ENCODE data around the gene FAM163A. TPM values are rescaled to one million over a fixed set of nuclear protein-coding genes. Genes with fewer than 3 reads are reported as not detected.

The FAM163A gene
- total and polyA plus RNA-seq, 2 donors, result 3.2 to 10.4 TPM

- no peaks in the 10 kb centered on the region for H3K36me3 ChIP-seq (ENCODE audit: control insufficient read depth in 2 of 2, insufficient read depth in 2 of 2, low read length in 1 of 2)
- H3K4me3 ChIP-seq (ENCODE audit: low read length in 2 of 2), result no peak overlapping the region
- no peaks in the 10 kb centered on the region for H3K27me3 ChIP-seq (ENCODE audit: control insufficient read depth in 2 of 2, insufficient read depth in 1 of 2, low read length in 1 of 2)
- WGBS, result 88% methylated on average over 8 of the region's 8 CpGs
- no peaks in the 10 kb centered on the region for H3K9me3 ChIP-seq (ENCODE audit: control insufficient read depth in 2 of 2, insufficient read depth in 1 of 2, low read length in 1 of 2)
- no peak overlapping the region for H3K27ac ChIP-seq (ENCODE audit: low read depth in 1 of 2, low read length in 1 of 2)
- no peaks in the 10 kb centered on the region for H3K4me1 ChIP-seq (ENCODE audit: control insufficient read depth in 2 of 2, insufficient read depth in 2 of 2, low read length in 2 of 2)
- no peak for DNase-seq (ENCODE audit: low read depth in 6 of 9, low spot score in 9 of 9)
Observed at GRCh38 chr1:179761296-179761695, 18.2 kb downstream of the FAM163A start.

DNA sequence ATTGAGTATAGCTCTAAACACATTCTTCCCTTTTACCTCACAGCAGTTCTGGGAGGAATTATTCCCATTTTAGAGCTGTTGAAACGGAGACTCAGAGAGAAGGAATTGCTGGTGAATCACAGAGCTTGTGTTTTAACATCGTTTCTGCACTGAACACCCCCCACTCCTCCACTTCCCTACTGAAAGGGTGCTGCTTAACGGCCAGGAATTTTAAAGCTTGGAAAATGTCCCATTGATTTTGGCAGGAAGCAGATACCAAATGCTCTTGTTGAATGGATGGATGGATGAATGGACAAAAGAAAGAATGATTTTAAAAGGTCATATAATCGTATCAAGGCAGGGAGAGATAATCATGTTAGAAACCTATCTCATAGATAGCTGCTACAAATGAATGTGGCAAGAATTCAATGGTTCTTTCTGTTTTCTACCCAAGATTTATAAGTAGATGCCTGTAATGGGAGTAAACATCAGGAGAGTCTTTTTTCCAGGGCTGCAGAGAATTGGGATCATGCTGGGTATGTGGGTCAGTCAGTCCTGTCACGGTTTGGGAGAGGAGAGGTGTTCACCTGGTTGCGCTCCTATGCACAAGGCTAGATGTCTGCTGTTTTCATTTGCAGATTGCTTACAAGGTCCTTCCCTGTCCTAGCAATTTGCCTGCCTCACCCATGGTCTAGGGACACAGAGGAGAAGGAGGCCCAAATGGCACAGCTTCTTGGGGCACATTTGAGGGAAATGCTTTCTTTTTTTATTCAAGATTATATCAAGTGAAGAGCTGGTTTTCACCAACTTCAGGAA lies 19.0 kb downstream of the FAM163A start:
- DNase-seq (ENCODE audit: low read depth in 6 of 9, low spot score in 9 of 9), result no peak

DNA sequence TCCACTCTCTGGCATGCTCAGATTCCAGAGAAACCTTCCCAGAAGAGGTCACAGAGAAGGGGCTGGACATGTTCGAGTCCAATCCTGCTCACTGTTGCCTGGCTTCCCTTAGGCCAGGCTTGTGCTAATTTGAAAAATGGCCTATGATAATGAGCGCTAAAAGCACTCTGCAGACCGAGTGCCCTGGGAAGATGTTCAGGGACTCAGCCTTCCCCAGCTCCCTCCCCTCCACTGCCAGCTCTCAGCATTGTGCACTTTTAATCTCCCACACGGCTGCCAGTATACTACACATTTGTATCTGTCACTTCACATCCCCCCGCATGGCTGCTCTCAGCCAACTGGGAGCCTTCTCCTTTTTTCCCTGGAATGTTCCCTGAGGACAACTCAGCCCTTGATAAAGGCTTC lies 24.1 kb downstream of the FAM163A start:
- WGBS, result 95% methylated on average over 5 of the region's 5 CpGs
- no peaks in the 10 kb centered on the region for H3K36me3 ChIP-seq (ENCODE audit: control insufficient read depth in 2 of 2, insufficient read depth in 2 of 2, low read length in 1 of 2)
- DNase-seq (ENCODE audit: low read depth in 6 of 9, low spot score in 9 of 9), result no peak

More for the DNA sequence above, 19.0 kb downstream of the FAM163A start:
- Histone ChIP-seq H3K9me3 (ENCODE audit: control insufficient read depth in 2 of 2, insufficient read depth in 1 of 2, low read length in 1 of 2) (no peaks in the 10 kb centered on the region), H3K36me3 (ENCODE audit: control insufficient read depth in 2 of 2, insufficient read depth in 2 of 2, low read length in 1 of 2) (no peaks in the 10 kb centered on the region), H3K4me3 (ENCODE audit: low read length in 2 of 2) (no peak overlapping the region), H3K27me3 (ENCODE audit: control insufficient read depth in 2 of 2, insufficient read depth in 1 of 2, low read length in 1 of 2) (no peaks in the 10 kb centered on the region), H3K4me1 (ENCODE audit: control insufficient read depth in 2 of 2, insufficient read depth in 2 of 2, low read length in 2 of 2) (no peaks in the 10 kb centered on the region), H3K27ac (ENCODE audit: low read depth in 1 of 2, low read length in 1 of 2) (no peak overlapping the region)
- WGBS, result 84% methylated on average over 6 of the region's 6 CpGs

DNA sequence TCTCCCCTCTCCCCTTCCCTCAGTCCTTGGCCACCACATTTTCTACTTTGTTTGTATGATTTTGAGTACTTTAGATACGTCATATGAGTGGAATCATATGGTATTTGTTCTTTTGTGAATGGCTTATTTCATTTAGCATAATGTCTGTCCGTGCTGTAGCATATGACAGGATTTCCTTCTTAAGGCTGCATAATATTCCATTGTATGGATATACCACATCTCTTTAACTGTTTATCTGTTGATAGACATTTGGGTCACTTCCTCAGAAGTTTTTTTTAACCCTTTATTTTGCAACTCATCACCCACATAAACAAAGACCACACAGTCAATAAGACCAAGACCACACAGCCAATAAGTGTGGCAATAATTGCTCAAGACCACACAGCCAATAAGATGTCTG lies 24.9 kb downstream of the FAM163A start:
- H3K4me1 ChIP-seq (ENCODE audit: control insufficient read depth in 2 of 2, insufficient read depth in 2 of 2, low read length in 2 of 2), result no peaks in the 10 kb centered on the region
- H3K9me3 ChIP-seq (ENCODE audit: control insufficient read depth in 2 of 2, insufficient read depth in 1 of 2, low read length in 1 of 2), result no peaks in the 10 kb centered on the region
- 93% methylated on average over 2 of the region's 2 CpGs for WGBS
- no peaks in the 10 kb centered on the region for H3K36me3 ChIP-seq (ENCODE audit: control insufficient read depth in 2 of 2, insufficient read depth in 2 of 2, low read length in 1 of 2)
- no peak overlapping the region for H3K4me3 ChIP-seq (ENCODE audit: low read length in 2 of 2)
- no peaks in the 10 kb centered on the region for H3K27me3 ChIP-seq (ENCODE audit: control insufficient read depth in 2 of 2, insufficient read depth in 1 of 2, low read length in 1 of 2)
- no peak for DNase-seq (ENCODE audit: low read depth in 6 of 9, low spot score in 9 of 9)
- no peak overlapping the region for H3K27ac ChIP-seq (ENCODE audit: low read depth in 1 of 2, low read length in 1 of 2)

More for the DNA sequence above, 24.1 kb downstream of the FAM163A start:
- H3K27ac ChIP-seq (ENCODE audit: low read depth in 1 of 2, low read length in 1 of 2), result no peak overlapping the region
- no peaks in the 10 kb centered on the region for H3K4me1 ChIP-seq (ENCODE audit: control insufficient read depth in 2 of 2, insufficient read depth in 2 of 2, low read length in 2 of 2)
- no peaks in the 10 kb centered on the region for H3K27me3 ChIP-seq (ENCODE audit: control insufficient read depth in 2 of 2, insufficient read depth in 1 of 2, low read length in 1 of 2)
- H3K9me3 ChIP-seq (ENCODE audit: control insufficient read depth in 2 of 2, insufficient read depth in 1 of 2, low read length in 1 of 2), result no peaks in the 10 kb centered on the region
- H3K4me3 ChIP-seq (ENCODE audit: low read length in 2 of 2), result no peak overlapping the region

DNA sequence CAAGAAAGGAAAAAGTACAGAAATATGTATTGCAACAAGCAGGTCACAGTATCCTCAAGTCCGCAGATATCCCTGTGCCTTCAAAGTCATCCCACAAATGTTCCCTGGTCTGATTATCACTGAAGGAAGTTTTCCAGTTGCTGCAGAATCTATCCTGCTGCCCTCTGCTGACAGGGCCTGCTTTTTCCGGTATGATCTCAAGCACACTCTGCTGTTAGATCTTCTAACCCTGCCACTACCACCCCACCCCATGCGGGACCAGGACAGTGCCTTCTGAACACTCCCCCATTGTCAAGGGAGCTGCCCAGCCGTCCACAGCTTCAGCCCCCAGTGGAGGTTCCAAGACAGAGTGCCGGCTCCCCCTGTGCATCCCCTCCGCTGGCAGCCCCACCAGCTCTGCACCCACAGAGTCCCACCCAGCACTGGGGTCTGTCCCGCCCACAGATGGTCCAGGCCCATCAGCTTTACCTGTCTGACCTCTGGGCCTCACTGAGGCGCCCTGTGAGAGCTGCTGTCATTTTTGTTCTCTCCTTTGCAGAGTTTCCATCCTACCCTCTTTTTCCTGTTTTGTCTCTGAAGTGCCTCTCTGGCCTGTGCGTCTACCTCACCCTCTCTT lies 27.9 kb downstream of the FAM163A start:
- 93% methylated on average over 9 of the region's 9 CpGs for WGBS
- no peak for DNase-seq (ENCODE audit: low read depth in 6 of 9, low spot score in 9 of 9)
- Histone ChIP-seq H3K36me3 (ENCODE audit: control insufficient read depth in 2 of 2, insufficient read depth in 2 of 2, low read length in 1 of 2) (no peaks in the 10 kb centered on the region), H3K27me3 (ENCODE audit: control insufficient read depth in 2 of 2, insufficient read depth in 1 of 2, low read length in 1 of 2) (no peaks in the 10 kb centered on the region), H3K27ac (ENCODE audit: low read depth in 1 of 2, low read length in 1 of 2) (no peak overlapping the region), H3K4me1 (ENCODE audit: control insufficient read depth in 2 of 2, insufficient read depth in 2 of 2, low read length in 2 of 2) (no peaks in the 10 kb centered on the region), H3K9me3 (ENCODE audit: control insufficient read depth in 2 of 2, insufficient read depth in 1 of 2, low read length in 1 of 2) (no peaks in the 10 kb centered on the region), H3K4me3 (ENCODE audit: low read length in 2 of 2) (no peak overlapping the region)

- Histone ChIP-seq H3K4me1 (ENCODE audit: control insufficient read depth in 2 of 2, insufficient read depth in 2 of 2, low read length in 2 of 2) (no peaks in the 10 kb centered on the region), H3K27me3 (ENCODE audit: control insufficient read depth in 2 of 2, insufficient read depth in 1 of 2, low read length in 1 of 2) (no peaks in the 10 kb centered on the region), H3K4me3 (ENCODE audit: low read length in 2 of 2) (no peak overlapping the region), H3K36me3 (ENCODE audit: control insufficient read depth in 2 of 2, insufficient read depth in 2 of 2, low read length in 1 of 2) (no peaks in the 10 kb centered on the region), H3K27ac (ENCODE audit: low read depth in 1 of 2, low read length in 1 of 2) (no peak overlapping the region), H3K9me3 (ENCODE audit: control insufficient read depth in 2 of 2, insufficient read depth in 1 of 2, low read length in 1 of 2) (no peaks in the 10 kb centered on the region)
- 99% methylated on average over 4 of the region's 4 CpGs for WGBS
- DNase-seq (ENCODE audit: low read depth in 6 of 9, low spot score in 9 of 9), result no peak
Observed at GRCh38 chr1:179773264-179773663, 30.2 kb downstream of the FAM163A start.

DNA sequence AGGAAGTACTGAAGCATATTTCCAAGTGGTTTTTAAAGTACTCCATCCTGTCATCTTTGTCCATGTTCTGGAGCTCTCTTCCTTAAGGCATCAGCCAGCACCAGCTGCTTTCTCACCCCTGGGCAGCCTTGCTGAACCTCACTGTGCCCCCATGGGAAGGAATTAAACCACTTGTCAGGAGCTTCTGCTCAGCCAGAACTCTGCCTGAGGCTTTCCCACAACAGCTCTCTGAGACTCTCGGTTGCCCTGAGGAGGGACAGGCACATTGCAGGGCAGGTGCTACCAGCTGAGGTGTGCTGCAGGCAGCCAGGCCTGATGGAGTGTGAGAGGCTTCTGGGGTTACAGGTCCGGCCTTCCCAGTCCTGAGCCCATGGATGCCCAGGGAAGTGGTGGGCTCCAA lies 30.9 kb downstream of the FAM163A start:
- Histone ChIP-seq H3K36me3 (ENCODE audit: control insufficient read depth in 2 of 2, insufficient read depth in 2 of 2, low read length in 1 of 2) (no peaks in the 10 kb centered on the region), H3K27ac (ENCODE audit: low read depth in 1 of 2, low read length in 1 of 2) (no peak overlapping the region), H3K27me3 (ENCODE audit: control insufficient read depth in 2 of 2, insufficient read depth in 1 of 2, low read length in 1 of 2) (no peaks in the 10 kb centered on the region), H3K4me1 (ENCODE audit: control insufficient read depth in 2 of 2, insufficient read depth in 2 of 2, low read length in 2 of 2) (no peaks in the 10 kb centered on the region), H3K9me3 (ENCODE audit: control insufficient read depth in 2 of 2, insufficient read depth in 1 of 2, low read length in 1 of 2) (no peaks in the 10 kb centered on the region), H3K4me3 (ENCODE audit: low read length in 2 of 2) (no peak overlapping the region)
- WGBS, result 98% methylated on average over 2 of the region's 2 CpGs
- DNase-seq (ENCODE audit: low read depth in 6 of 9, low spot score in 9 of 9), result no peak

DNA sequence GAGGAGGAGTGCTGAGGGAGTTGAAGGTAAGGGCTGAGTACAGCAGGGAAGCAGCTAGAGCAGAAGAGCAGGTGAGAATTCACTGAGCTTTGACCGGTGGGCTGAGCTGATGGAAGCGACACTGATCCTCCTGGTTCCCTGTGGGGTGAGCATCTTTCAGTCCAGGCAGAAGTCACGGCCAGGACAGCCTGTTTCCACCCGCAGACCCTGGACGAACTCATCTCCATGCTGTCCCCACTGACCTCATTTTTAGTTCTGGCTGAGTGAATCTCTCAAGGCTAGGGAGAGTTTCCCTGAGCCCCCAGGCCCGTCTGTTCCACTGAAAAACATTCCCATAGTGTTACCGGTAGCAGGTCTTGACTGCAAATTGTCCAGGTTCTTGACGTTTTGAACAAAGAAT lies 31.5 kb downstream of the FAM163A start:
- Histone ChIP-seq H3K27me3 (ENCODE audit: control insufficient read depth in 2 of 2, insufficient read depth in 1 of 2, low read length in 1 of 2) (no peaks in the 10 kb centered on the region), H3K36me3 (ENCODE audit: control insufficient read depth in 2 of 2, insufficient read depth in 2 of 2, low read length in 1 of 2) (no peaks in the 10 kb centered on the region), H3K4me3 (ENCODE audit: low read length in 2 of 2) (no peak overlapping the region), H3K4me1 (ENCODE audit: control insufficient read depth in 2 of 2, insufficient read depth in 2 of 2, low read length in 2 of 2) (no peaks in the 10 kb centered on the region), H3K27ac (ENCODE audit: low read depth in 1 of 2, low read length in 1 of 2) (no peak overlapping the region), H3K9me3 (ENCODE audit: control insufficient read depth in 2 of 2, insufficient read depth in 1 of 2, low read length in 1 of 2) (no peaks in the 10 kb centered on the region)
- 86% methylated on average over 8 of the region's 8 CpGs for WGBS
- DNase-seq (ENCODE audit: low read depth in 6 of 9, low spot score in 9 of 9), result no peak

GRCh38 chr1:179775009-179775408 lies 31.9 kb downstream of the FAM163A start:
- no peak overlapping the region for H3K27ac ChIP-seq (ENCODE audit: low read depth in 1 of 2, low read length in 1 of 2)
- WGBS, result 97% methylated on average over 6 of the region's 6 CpGs
- no peak for DNase-seq (ENCODE audit: low read depth in 6 of 9, low spot score in 9 of 9)
- H3K4me1 ChIP-seq (ENCODE audit: control insufficient read depth in 2 of 2, insufficient read depth in 2 of 2, low read length in 2 of 2), result no peaks in the 10 kb centered on the region
- H3K27me3 ChIP-seq (ENCODE audit: control insufficient read depth in 2 of 2, insufficient read depth in 1 of 2, low read length in 1 of 2), result no peaks in the 10 kb centered on the region
- no peaks in the 10 kb centered on the region for H3K36me3 ChIP-seq (ENCODE audit: control insufficient read depth in 2 of 2, insufficient read depth in 2 of 2, low read length in 1 of 2)
- H3K4me3 ChIP-seq (ENCODE audit: low read length in 2 of 2), result no peak overlapping the region
- H3K9me3 ChIP-seq (ENCODE audit: control insufficient read depth in 2 of 2, insufficient read depth in 1 of 2, low read length in 1 of 2), result no peaks in the 10 kb centered on the region
